Epidermal melanocyte (primary cell): ENCODE results near the gene S100A6.
A peak's percentile ranks its signal among the peaks of the same experiment; 100 is the strongest.
"Not testable (repeated sequence)": the region's sequence is repeated elsewhere in the genome, so short reads cannot be mapped to it uniquely, and the experiment has no call there.

Experiments used
- DNase-seq: peaks from one replicate; pipeline ENCODE4 v3.0.0; 2011; ENCODE audit warnings: low spot score; ENCODE audit not compliant: insufficient read length

The S100A6 gene

GRCh38 chr1:153531638-153532037 lies 4.2 kb downstream of the S100A6 start:
- no peak for DNase-seq

GRCh38 chr1:153527683-153528040 lies 8.1 kb downstream of the S100A6 start:
- DNase-seq = no peak

- no peak for DNase-seq
Observed at GRCh38 chr1:153527023-153527682, 8.6 kb downstream of the S100A6 start.

- DNase-seq = no peak
Observed at GRCh38 chr1:153526132-153526543, 9.7 kb downstream of the S100A6 start.

- DNase-seq = no peak
Observed at GRCh38 chr1:153525088-153525728, 10.6 kb downstream of the S100A6 start.

GRCh38 chr1:153522353-153523048 lies 13.3 kb downstream of the S100A6 start:
- DNase-seq = not testable (repeated sequence)

GRCh38 chr1:153521808-153522207 lies 14.0 kb downstream of the S100A6 start:
- DNase-seq = not testable (repeated sequence)

- DNase-seq = no peak
Observed at GRCh38 chr1:153520818-153521476, 14.8 kb downstream of the S100A6 start.

GRCh38 chr1:153520137-153520691 lies 15.6 kb downstream of the S100A6 start:
- DNase-seq = not testable (repeated sequence)

GRCh38 chr1:153519242-153519641 lies 16.5 kb downstream of the S100A6 start:
- DNase-seq = no peak

- no peak for DNase-seq
Observed at GRCh38 chr1:153515504-153516394, 20.0 kb downstream of the S100A6 start.

GRCh38 chr1:153513666-153514065 lies 22.1 kb downstream of the S100A6 start:
- no peak for DNase-seq

GRCh38 chr1:153513023-153513422 lies 22.8 kb downstream of the S100A6 start:
- DNase-seq = no peak

GRCh38 chr1:153510984-153511410 lies 24.8 kb downstream of the S100A6 start:
- DNase-seq = peak; percentile 70

GRCh38 chr1:153509729-153510354 lies 25.9 kb downstream of the S100A6 start:
- DNase-seq = no peak

GRCh38 chr1:153509036-153509435 lies 26.8 kb downstream of the S100A6 start:
- no peak for DNase-seq

- DNase-seq = no peak
Observed at GRCh38 chr1:153507926-153508583, 27.7 kb downstream of the S100A6 start.

GRCh38 chr1:153506831-153507413 lies 28.9 kb downstream of the S100A6 start:
- no peak for DNase-seq

- no peak for DNase-seq
Observed at GRCh38 chr1:153506386-153506785, 29.4 kb downstream of the S100A6 start.
